NCI-H2171 (cell line): ENCODE measurements around the gene PRAC1.

Experiments
- DNase-seq: peaks from one replicate; lab custom pipeline; 2025; lab: John Stamatoyannopoulos, UW

Gene PRAC1

DNA sequence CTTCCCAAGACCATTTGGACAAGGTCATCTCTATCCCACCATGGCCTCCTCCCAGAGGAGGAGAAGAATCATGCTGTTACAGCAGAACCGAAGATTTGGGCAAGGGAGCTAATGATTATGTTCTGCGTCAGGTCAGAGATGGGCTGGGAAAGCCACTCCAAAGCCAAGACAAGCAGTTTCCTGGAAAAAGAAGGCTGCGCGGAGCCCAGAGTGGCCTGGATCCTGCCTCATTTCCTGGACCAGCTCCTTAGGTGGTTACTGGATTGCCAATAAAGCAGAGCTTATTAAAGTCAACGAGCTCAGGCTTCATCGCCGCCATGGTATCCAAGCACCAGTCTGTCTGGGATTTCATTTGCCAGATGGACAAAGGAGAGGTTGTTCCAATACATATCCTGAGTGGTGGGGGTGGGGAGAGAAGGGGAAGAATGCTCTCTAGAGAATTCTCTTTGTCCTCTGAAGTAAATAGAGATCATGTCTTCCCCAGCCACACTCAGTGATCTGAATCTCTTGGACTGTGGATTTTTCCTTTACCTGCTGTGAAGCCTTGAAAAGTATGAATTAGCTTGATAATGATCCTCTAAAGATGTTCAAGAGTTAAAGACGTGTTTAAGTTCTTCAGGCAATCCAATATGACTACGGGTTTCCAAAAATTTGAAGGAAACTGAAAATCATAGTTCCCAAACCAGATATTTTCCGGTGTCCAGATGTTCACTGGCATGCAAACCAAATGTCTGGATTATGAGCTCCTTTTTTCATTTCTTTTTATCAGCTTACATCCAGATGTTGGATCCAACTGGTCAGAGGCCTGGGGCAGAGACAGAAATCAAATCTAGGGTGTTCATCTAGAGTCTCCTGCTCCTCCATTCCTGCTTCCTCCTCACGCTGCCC, 17.7 kb downstream of the PRAC1 start:
- no peak for DNase-seq

DNA sequence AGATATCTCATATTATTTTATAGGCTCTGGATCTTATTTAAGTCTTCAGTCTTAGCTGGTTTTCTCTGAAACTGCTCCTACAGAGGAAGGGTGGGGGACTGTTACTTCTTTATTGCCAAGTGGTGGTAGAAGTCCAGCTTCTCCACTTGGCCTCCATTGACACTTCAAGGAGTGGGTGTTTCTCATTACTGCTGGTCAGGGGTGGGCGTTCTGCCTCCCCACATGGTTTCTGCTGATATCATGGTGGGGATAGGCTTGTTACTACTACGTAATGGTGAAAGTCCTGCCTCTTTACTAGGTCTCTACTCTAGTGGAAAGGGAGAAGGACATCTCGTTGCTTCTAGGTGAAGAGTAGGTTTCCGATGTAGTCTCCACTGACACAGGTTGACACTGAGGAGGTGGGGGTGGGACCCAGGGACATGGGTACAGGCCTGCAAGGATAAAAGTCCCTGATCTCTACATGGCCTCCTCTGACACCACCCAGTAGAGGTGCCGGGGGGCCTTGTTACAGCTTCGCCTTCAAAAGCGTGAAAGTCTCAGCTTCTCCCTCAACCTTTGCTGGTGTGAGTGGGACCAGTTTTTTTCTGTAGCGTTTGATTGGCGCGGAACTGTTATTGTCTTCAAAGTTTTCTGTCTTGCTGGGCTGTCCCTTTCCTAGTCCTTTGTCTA, 20.3 kb downstream of the PRAC1 start:
- DNase-seq: no peak

DNA sequence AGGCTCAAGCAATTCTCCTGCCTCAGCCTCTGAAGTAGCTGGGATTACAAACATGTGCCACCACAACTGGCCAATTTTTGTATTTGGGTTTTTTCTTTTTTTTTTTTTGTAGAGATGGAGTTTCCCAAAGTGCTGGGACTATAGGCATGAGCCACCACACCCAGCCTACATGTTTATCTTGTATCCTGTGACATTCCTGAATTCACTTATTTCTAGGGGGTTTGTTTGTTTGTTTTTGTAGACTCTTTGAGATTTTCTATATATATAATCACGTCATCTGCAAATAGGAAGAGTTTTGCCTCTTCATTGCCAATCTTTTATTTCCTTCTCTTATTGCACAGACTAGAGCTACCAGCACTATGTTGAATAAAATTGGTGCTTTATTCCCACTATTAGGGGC, 29.1 kb downstream of the PRAC1 start:
- DNase-seq: no peak

- DNase-seq: no peak
Measured at GRCh38 chr17:48692049-48692448, 30.3 kb downstream of the PRAC1 start.

DNA sequence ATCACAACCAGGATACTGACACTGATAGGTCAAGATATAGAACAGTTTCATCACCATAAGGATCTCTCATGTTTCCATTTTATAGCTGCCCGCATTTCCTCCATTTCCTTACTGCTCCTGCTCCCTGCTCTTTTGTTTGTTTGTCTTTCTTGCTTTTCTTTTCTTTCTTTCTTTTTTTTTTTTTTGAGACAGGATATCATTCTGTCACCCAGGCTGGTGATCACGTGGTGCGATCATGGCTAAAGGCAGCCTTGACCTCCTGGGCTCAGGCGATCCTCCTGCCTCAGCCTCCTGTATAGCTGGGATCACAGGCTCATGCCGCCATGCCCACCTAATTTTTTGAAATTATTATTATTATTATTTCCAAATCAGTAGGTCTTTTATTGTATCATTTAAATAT, 31.7 kb downstream of the PRAC1 start:
- no peak for DNase-seq

DNA sequence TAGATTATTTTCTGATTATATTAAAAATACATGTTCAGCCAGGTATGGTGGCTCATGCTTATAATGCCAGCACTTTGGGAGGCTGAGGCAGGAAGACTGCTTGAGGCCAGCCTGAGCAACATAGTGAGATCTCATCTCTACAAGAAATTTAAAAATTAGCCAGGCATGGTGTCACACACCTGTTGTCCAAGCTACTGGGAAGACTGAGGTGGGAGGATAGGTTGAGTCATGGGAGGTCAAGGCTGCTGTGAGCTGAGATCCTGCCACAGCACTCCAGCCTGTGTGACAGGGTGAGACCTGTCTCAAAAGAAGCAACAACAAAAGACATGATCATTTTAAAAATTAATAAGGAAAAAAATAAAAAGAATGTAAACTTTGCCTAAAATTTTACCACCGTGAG, 40.7 kb downstream of the PRAC1 start:
- no peak for DNase-seq

GRCh38 chr17:48679385-48680096, 42.8 kb downstream of the PRAC1 start:
- DNase-seq: no peak

GRCh38 chr17:48678141-48678971, 44.0 kb downstream of the PRAC1 start:
- DNase-seq: no peak

- no peak for DNase-seq
Measured at GRCh38 chr17:48676963-48677558, 45.3 kb downstream of the PRAC1 start.

GRCh38 chr17:48672340-48672739, 50.0 kb downstream of the PRAC1 start:
- DNase-seq: no peak
